ENCODE data around the gene EBLN1. TPM values are rescaled to one million over a fixed set of nuclear protein-coding genes. Genes with fewer than 3 reads are reported as not detected.

EBLN1 gene
- total and polyA plus RNA-seq, 9 of the 15 experiments (the other 6 are each of a cell fraction or from before 2014, with no cell fraction given): 0.06 to 3.1 (median 0.80) TPM

DNA sequence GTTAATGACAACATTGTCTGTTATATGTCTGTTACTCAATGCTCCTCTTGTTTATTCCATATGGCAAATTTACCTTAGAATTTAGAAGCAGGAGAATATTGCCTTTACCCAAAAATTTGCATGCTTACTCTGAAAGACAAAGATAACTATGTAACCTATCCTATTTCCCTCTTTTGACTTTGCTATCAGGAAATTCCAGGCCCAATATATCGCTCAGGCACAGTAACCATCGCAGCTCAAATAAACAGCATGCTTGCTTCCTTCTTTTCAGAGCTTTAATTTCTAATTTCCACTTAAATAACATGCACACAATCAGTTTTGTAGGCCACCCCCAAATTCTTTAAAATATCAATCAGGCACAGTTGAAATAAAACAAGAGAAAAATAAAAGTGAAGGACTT lies 57.8 kb downstream of the EBLN1 start:
- in situ Hi-C loops (cut with MboI): no loop called here
- Histone ChIP-seq H3K27me3 (ENCODE audit: control insufficient read depth in 2 of 2, insufficient read depth in 2 of 2, low read length in 2 of 2) (no peaks in the 10 kb centered on the region), H3K4me1 (replicated peaks in 1 of 2; ENCODE audit: control insufficient read depth in 2 of 2, insufficient read depth in 2 of 2, low read length in 2 of 2) (peaks cover 5 to 20% of the 10 kb centered on the region in 2 experiments; a peak in 3 of 5 replicates), H3K9me1 (ENCODE audit: control insufficient read depth, insufficient read depth, low read length) (no peaks in the 10 kb centered on the region), H3K36me3 (ENCODE audit: control insufficient read depth, insufficient read depth, low read length) (no peaks in the 10 kb centered on the region), H3K79me2 (ENCODE audit: control insufficient read depth, insufficient read depth, low read length) (no peaks in the 10 kb centered on the region), H3K4me2 (ENCODE audit: insufficient read depth, low read length) (peak overlapping the region; percentile 15; the same call in 1 of the 2 replicates), H3K4me3 (no peak overlapping the region), H2AFZ (ENCODE audit: low read depth, low read length) (peak overlapping the region; percentile 66), H3K9me3 (replicated peaks; ENCODE audit: control insufficient read depth, insufficient read depth, low read depth, low read length) (no peaks in the 10 kb centered on the region; the same call in 1 of the 2 replicates), H4K20me1 (replicated peaks; ENCODE audit: control insufficient read depth, insufficient read depth, low read length) (no peaks in the 10 kb centered on the region), H3K9ac (ENCODE audit: insufficient read depth in 1 of 2, low read depth in 2 of 2, low read length in 2 of 2) (peak overlapping the region in 1 of 2 experiments; percentile 12; a peak in 1 of 4 replicates), H3K27ac (ENCODE audit: extremely low read depth, low read depth, low read length) (peak overlapping the region; percentile 38; the same call in 2 of the 3 replicates)
- intact Hi-C loops (cut with micrococcal nuclease): no loop called here
- ChIA-PET CTCF (ENCODE audit: low intra/inter-chr PET ratio) (no interaction called here), POLR2A (interaction anchor here (0.9 kb wide), 1 partner anchor 8 kb away, joined by 3 read pairs; no protein-coding TSS in a partner anchor)
- ATAC-seq (peak; percentile 51; the same call in 2 of the 3 replicates), DNase-seq (ENCODE audit: extremely low read depth in 1 of 4, low spot score in 3 of 4) (peak in 2 of 4 experiments; percentile 18 to 27), FAIRE-seq (peak; percentile 62)
- 3% methylated on average over 2 of the region's 2 CpGs for WGBS (ENCODE audit: insufficient coverage, low coverage, missing lambda C conversion rate)
- BruUV-seq (replicated peaks): no TSS peak
- peak; percentile 30; the same call in 1 of the 2 replicates for TF ChIP-seq DPF2 (IDR thresholded peaks at IDR 0.05)
- TF ChIP-seq ZNF764 (CRISPR knock-in tag; IDR thresholded peaks at IDR 0.05; ENCODE audit: low read depth): no peak
- TF ChIP-seq, protein P1, sequence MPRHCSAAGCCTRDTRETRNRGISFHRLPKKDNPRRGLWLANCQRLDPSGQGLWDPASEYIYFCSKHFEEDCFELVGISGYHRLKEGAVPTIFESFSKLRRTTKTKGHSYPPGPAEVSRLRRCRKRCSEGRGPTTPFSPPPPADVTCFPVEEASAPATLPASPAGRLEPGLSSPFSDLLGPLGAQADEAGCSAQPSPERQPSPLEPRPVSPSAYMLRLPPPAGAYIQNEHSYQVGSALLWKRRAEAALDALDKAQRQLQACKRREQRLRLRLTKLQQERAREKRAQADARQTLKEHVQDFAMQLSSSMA (CRISPR knock-in tag; IDR thresholded peaks at IDR 0.05): no peak
- TF ChIP-seq MYBL2 (IDR thresholded peaks at IDR 0.05; ENCODE audit: low read depth): no peak
- TF ChIP-seq MYBL2 (CRISPR knock-in tag; IDR thresholded peaks at IDR 0.05; ENCODE audit: borderline replicate concordance): no peak
- TF ChIP-seq, protein P2, sequence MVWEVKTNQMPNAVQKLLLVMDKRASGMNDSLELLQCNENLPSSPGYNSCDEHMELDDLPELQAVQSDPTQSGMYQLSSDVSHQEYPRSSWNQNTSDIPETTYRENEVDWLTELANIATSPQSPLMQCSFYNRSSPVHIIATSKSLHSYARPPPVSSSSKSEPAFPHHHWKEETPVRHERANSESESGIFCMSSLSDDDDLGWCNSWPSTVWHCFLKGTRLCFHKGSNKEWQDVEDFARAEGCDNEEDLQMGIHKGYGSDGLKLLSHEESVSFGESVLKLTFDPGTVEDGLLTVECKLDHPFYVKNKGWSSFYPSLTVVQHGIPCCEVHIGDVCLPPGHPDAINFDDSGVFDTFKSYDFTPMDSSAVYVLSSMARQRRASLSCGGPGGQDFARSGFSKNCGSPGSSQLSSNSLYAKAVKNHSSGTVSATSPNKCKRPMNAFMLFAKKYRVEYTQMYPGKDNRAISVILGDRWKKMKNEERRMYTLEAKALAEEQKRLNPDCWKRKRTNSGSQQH (CRISPR knock-in tag; IDR thresholded peaks at IDR 0.05): no peak
- no peak for TF ChIP-seq SUPT5H (IDR thresholded peaks at IDR 0.05)
- TF ChIP-seq ZNF77 (CRISPR knock-in tag; IDR thresholded peaks at IDR 0.05): no peak
- no peak for TF ChIP-seq ETV5 (CRISPR knock-in tag; IDR thresholded peaks at IDR 0.05; ENCODE audit: low read depth)
- TF ChIP-seq BCL6 (CRISPR knock-in tag; IDR thresholded peaks at IDR 0.05): no peak
- TF ChIP-seq, protein P3, sequence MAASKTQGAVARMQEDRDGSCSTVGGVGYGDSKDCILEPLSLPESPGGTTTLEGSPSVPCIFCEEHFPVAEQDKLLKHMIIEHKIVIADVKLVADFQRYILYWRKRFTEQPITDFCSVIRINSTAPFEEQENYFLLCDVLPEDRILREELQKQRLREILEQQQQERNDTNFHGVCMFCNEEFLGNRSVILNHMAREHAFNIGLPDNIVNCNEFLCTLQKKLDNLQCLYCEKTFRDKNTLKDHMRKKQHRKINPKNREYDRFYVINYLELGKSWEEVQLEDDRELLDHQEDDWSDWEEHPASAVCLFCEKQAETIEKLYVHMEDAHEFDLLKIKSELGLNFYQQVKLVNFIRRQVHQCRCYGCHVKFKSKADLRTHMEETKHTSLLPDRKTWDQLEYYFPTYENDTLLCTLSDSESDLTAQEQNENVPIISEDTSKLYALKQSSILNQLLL (CRISPR knock-in tag; IDR thresholded peaks at IDR 0.05; ENCODE audit: borderline replicate concordance): no peak
- TF ChIP-seq GTF2E2 (tag; IDR thresholded peaks at IDR 0.05): no peak
- no peak for TF ChIP-seq SETDB1 (IDR thresholded peaks at IDR 0.05; ENCODE audit: low read length)
- no peak for TF ChIP-seq ZNF668 (CRISPR knock-in tag; IDR thresholded peaks at IDR 0.05)
- TF ChIP-seq TEAD1 (CRISPR knock-in tag; IDR thresholded peaks at IDR 0.05): no peak; a peak in 1 of 4 replicates
- TF ChIP-seq, protein P4, sequence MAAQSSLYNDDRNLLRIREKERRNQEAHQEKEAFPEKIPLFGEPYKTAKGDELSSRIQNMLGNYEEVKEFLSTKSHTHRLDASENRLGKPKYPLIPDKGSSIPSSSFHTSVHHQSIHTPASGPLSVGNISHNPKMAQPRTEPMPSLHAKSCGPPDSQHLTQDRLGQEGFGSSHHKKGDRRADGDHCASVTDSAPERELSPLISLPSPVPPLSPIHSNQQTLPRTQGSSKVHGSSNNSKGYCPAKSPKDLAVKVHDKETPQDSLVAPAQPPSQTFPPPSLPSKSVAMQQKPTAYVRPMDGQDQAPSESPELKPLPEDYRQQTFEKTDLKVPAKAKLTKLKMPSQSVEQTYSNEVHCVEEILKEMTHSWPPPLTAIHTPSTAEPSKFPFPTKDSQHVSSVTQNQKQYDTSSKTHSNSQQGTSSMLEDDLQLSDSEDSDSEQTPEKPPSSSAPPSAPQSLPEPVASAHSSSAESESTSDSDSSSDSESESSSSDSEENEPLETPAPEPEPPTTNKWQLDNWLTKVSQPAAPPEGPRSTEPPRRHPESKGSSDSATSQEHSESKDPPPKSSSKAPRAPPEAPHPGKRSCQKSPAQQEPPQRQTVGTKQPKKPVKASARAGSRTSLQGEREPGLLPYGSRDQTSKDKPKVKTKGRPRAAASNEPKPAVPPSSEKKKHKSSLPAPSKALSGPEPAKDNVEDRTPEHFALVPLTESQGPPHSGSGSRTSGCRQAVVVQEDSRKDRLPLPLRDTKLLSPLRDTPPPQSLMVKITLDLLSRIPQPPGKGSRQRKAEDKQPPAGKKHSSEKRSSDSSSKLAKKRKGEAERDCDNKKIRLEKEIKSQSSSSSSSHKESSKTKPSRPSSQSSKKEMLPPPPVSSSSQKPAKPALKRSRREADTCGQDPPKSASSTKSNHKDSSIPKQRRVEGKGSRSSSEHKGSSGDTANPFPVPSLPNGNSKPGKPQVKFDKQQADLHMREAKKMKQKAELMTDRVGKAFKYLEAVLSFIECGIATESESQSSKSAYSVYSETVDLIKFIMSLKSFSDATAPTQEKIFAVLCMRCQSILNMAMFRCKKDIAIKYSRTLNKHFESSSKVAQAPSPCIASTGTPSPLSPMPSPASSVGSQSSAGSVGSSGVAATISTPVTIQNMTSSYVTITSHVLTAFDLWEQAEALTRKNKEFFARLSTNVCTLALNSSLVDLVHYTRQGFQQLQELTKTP (IDR thresholded peaks at IDR 0.05; ENCODE audit: low read depth in 1 of 2, partially characterized antibody in 2 of 2): no peak
- no peak for TF ChIP-seq ZNF124 (CRISPR knock-in tag; IDR thresholded peaks at IDR 0.05)

Data from K562 (cell line).